Nephron (organoid): ENCODE results near the gene STIP1.

Experiments
- H3K27ac Mint-ChIP-seq, 3 experiments: 2 replicates each; pipeline ENCODE4 v1.8.0; 2020; ENCODE audit warnings: mixed read lengths in 3 of 3, mild to moderate bottlenecking in 2 of 3, moderate library complexity in 1 of 3
- H3K27me3 Mint-ChIP-seq: 2 replicates; pipeline ENCODE4 v1.8.0; 2021; ENCODE audit warnings: low read depth, mild to moderate bottlenecking, moderate library complexity, mixed read lengths
- H3K36me3 Mint-ChIP-seq: 2 replicates; pipeline ENCODE4 v1.8.0; 2020; ENCODE audit warnings: low read depth, mixed read lengths
- H3K4me1 Mint-ChIP-seq: 2 replicates; pipeline ENCODE4 v1.8.0; 2020; ENCODE audit warnings: mixed read lengths
- H3K4me3 Mint-ChIP-seq, 3 experiments: 2 replicates each; pipeline ENCODE4 v1.8.0; 2020; ENCODE audit warnings: mild to moderate bottlenecking in 3 of 3, mixed read lengths in 3 of 3, moderate library complexity in 2 of 3
- H3K9me3 Mint-ChIP-seq: 2 replicates; pipeline ENCODE4 v1.8.0; 2020; ENCODE audit warnings: mixed read lengths
- CTCF ChIP-seq, 3 experiments: fragments of 200-600 bp; sonication (generic); IDR thresholded peaks; one replicate each; pipeline ENCODE4 v1.5.0; 2021; ENCODE audit warnings: antibody characterized with exemption in 3 of 3; ENCODE audit not compliant: unreplicated experiment in 3 of 3

The STIP1 gene

GRCh38 chr11:64141081-64141783, 44.7 kb upstream of the STIP1 start:
- Mint-ChIP-seq H3K27ac (peak overlapping the region in 2 of 3 experiments; percentile 26 to 69), H3K9me3 (no peaks in the 10 kb centered on the region), H3K4me1 (peaks cover 12% of the 10 kb centered on the region), H3K36me3 (no peaks in the 10 kb centered on the region), H3K27me3 (peaks cover 35% of the 10 kb centered on the region), H3K4me3 (no peak overlapping the region)
- TF ChIP-seq CTCF (IDR thresholded peaks at IDR 0.05; ENCODE audit: unreplicated experiment in 3 of 3), result no peak

- H3K27ac Mint-ChIP-seq, result peak overlapping the region in 2 of 3 experiments; percentile 50 to 53
- H3K36me3 Mint-ChIP-seq, result no peaks in the 10 kb centered on the region
- peaks cover 33% of the 10 kb centered on the region for H3K27me3 Mint-ChIP-seq
- H3K4me3 Mint-ChIP-seq, result no peak overlapping the region
- no peaks in the 10 kb centered on the region for H3K9me3 Mint-ChIP-seq
- peaks cover 22% of the 10 kb centered on the region for H3K4me1 Mint-ChIP-seq
- no peak for TF ChIP-seq CTCF (IDR thresholded peaks at IDR 0.05; ENCODE audit: unreplicated experiment in 3 of 3)
Observed at GRCh38 chr11:64144587-64145472, 41.1 kb upstream of the STIP1 start.

GRCh38 chr11:64146036-64146955, 39.7 kb upstream of the STIP1 start:
- Mint-ChIP-seq H3K27ac (peak overlapping the region in 2 of 3 experiments; percentile 2 to 9), H3K4me1 (peaks cover 26% of the 10 kb centered on the region), H3K4me3 (peak overlapping the region in 1 of 3 experiments; percentile 18), H3K36me3 (no peaks in the 10 kb centered on the region), H3K27me3 (peaks cover 29% of the 10 kb centered on the region), H3K9me3 (no peaks in the 10 kb centered on the region)
- peak; percentile 61 to 71 (median 68) for TF ChIP-seq CTCF (IDR thresholded peaks at IDR 0.05; ENCODE audit: unreplicated experiment in 3 of 3)

- peak overlapping the region; percentile 69 to 81 (median 69) for H3K4me3 Mint-ChIP-seq
Observed at GRCh38 chr11:64148226-64148916, 37.6 kb upstream of the STIP1 start.

More at GRCh38 chr11:64148226-64148916, 37.6 kb upstream of the STIP1 start:
- Mint-ChIP-seq H3K36me3 (no peaks in the 10 kb centered on the region), H3K27me3 (peaks cover 17% of the 10 kb centered on the region), H3K27ac (peak overlapping the region; percentile 93 to 97 (median 96)), H3K9me3 (no peaks in the 10 kb centered on the region), H3K4me1 (peaks cover 26% of the 10 kb centered on the region)
- peak; percentile 97 for TF ChIP-seq CTCF (IDR thresholded peaks at IDR 0.05; ENCODE audit: unreplicated experiment in 3 of 3)
